GM21528 (cell line): Measurements from ENCODE around the gene C6orf89.

Source experiments
- ATAC-seq: cut with Tn5 transposase; IDR thresholded peaks from one replicate; pipeline ENCODE4 v1.9.1; 2021; ENCODE audit warnings: mild to moderate bottlenecking, moderate library complexity; ENCODE audit not compliant: unreplicated experiment, low FRiP score

C6orf89 gene

GRCh38 chr6:36964349-36964748 lies 78.6 kb downstream of the C6orf89 start:
- no peak for ATAC-seq

- no peak for ATAC-seq
Measured at GRCh38 chr6:36964908-36965307, 79.2 kb downstream of the C6orf89 start.

GRCh38 chr6:36967301-36967700 lies 81.5 kb downstream of the C6orf89 start:
- ATAC-seq: no peak

GRCh38 chr6:36967757-36968156 lies 82.0 kb downstream of the C6orf89 start:
- ATAC-seq: no peak

GRCh38 chr6:36968266-36968977 lies 82.7 kb downstream of the C6orf89 start:
- no peak for ATAC-seq

- ATAC-seq: no peak
Measured at GRCh38 chr6:36969240-36969691, 83.5 kb downstream of the C6orf89 start.

DNA sequence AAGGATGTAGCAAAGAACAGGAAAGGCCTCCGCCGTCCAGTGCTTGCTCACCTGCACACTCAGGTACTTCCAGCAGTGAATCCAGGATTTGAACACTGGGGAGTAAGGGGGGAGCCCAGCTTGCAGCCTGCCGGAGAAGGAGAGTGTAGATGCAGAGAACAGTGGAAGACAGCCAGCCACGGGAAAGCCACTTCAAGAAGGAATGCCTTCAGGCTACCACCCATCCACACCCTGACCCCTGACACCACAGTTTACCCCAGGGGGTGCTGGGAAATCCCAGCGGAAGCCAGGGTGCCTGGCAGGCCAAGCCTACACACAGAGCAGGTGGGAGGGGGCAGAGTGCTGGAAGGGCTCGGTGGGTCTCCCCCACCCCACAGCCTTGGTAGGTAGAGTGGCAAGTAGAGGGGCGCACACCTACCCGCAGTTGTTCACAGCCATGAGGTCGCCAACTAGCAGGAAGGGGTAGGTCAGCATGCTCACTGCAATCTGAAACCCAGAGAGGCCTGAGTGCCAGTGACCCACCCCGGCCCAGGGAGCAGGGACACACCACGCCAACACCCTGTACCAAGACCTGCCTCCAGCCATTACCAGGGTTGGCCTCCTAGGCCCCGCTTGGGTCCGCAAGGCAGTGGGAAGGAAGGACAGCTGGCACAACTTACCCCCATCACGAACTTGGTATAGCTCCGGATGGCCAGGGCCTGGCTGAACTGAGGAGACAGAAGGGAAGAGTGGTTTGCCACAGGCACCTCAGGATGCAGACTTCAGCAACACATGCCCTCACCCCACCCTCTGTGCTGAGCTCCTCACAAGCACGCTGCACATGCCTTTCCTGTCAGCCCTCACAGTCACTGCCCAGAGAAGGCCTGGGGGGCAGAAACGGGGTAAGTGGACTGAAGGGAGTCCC lies 84.5 kb downstream of the C6orf89 start:
- no peak for ATAC-seq

DNA sequence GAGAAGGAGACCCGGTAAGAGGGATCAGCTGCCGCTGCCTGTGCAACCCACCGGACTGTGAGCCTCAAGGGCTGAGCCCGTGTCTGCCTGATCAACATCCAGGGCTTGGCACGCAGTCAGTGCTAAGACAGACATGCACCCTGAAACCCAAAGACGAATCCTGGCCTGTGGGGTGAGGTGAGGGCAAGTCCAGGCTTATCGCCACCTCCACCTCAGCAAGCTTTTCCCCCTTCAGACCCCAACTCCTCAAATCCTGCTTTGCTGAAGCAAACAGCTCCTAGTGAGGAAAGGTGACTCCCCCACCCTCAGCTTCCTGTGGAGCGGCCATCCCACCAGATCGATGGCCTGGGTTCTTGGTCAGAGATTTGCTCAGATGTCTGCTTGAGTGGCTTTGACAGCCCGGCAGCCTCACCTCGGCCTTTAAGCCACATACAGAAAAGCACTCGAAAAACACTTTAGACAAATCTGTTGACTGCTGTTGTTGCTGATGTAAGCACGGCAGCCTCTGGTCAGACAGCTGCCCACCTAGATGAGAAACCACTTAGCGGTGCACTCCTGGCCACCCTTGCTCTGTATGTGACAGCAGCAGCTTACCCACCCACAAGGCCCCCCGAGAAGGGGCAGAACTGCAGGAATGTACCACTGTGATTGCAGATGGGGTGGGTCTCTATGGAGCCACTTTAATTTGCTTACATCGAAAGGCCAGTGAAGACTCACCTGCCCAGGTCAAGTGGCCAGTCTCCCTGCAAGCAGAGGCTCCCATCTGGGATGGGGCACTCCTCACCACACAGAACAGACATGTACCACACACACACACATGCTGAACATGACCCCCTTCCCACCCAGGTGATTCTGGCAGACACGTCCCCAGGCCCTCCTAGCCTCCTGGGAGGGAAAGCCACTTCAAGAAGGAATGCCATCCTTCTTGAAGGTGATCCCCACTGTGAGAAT lies 85.4 kb downstream of the C6orf89 start:
- no peak for ATAC-seq

- ATAC-seq: no peak
Measured at GRCh38 chr6:36971921-36972673, 86.3 kb downstream of the C6orf89 start.

GRCh38 chr6:36973190-36973589 lies 87.4 kb downstream of the C6orf89 start:
- no peak for ATAC-seq

DNA sequence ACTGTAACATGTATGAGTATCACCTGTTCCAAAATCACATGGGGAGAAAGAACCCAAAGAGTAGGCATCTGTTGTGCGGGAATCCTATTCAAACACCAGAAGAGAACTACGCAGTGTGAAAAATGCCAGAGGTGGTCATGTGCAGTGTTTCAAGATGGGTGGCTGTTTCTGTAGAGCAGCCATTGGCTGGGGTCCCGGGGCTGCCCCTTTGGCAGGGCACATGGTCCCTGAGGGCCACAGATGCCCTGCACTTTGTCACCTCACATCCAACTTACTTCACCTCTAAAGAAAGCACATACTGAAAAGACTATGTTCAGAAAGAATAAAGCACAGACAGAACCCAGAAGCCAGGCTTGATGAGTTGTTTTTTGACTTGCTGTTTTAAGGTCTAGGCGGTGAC lies 87.9 kb downstream of the C6orf89 start:
- no peak for ATAC-seq

DNA sequence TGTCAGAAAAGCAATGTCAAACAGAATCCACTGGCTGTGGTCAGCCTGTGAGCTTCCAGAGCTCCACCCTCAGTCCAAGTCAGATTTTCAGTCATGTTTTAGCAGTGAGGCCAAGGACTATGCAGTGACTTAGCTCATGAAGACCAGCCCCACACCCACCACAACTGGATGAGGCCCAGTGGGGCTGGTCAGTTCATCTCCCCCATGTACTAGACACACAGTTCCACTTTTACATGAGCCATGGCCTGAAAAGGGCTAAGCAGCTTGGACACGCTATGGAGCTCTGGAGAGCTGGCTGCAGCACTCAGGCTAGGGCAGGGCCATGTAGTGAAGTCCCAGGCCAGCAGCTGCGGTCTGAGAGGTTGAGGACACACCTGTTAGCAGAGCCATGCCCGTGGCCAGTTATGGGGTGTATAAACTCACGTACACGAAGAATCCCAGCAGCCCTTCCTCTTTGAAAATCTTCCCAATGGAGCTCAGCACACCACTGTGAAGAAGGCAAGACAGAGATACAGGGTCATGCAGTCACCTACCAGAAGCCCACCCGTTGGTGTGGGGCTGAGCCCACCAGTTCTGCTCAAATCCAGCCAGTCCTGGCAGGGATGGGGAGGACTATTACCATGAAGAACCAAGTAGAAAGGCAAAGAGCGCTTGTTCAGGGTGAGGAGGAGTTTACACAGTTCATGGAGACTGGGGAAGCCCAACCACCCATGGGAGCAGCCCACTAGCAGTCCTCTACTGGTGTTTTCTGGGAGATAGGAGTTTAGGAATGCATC lies 89.7 kb downstream of the C6orf89 start:
- no peak for ATAC-seq

GRCh38 chr6:36976007-36976264 lies 90.2 kb downstream of the C6orf89 start:
- ATAC-seq: no peak

DNA sequence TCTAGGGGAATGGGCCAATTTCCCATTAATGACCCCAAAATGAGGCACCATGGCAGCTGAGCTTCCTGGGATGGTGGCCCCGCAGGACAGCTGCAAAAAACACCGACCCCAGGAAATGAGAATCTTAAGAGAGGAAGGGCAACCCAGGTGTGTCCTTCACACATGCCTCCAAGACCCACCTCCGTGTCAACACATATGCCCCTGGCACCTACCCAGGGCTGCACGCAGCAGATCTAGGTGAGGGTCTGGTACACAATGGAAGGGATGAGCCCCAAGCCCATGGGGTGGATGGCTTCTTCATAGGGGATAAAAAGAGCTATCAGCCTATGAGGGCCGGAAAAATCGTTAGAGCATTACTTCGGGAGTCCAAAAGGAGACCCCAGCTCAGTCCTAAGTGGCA lies 90.8 kb downstream of the C6orf89 start:
- no peak for ATAC-seq

DNA sequence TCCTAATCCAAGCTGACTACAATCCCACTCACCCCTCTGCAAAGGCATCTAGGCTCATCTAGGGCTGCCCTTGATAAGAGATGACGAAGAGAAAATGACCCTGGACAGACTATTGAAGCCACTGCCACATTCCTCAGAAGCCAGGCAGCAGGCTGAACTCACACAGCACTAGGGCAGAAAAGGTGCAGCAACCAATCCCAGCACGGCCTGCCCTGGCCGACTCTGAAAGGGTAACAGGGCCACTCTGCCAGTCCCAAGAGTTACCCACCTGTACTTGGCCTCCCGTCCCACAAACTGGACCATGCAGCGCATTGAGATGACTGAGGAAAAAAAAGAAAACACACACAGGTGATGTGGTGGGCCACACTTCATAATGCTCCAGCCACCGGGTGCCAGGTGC lies 91.2 kb downstream of the C6orf89 start:
- no peak for ATAC-seq

DNA sequence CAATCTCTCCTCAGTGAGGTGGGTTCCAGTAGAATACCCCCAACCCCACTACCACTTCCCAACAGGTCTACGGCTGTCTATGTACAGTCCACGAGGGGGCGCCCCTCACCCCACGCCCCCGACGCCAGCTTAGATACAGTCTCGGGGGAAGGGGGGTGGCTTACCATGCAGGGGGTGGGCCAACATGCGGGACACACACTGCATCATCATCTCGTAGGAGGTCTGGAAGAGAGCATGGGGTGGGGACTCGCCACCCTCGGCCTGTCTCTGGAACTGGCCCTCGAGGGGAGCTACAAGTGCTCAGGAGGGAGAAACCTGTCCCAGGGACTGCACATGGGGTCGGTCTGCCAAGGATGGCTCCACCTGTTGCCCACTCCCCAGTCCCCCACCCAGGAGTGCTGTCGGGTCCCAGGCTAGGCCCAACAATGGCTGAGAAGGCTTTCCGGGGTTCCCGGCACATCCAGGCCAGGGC lies 91.8 kb downstream of the C6orf89 start:
- no peak for ATAC-seq
